ENCODE data around the gene LAMA2.

LAMA2 gene

DNA sequence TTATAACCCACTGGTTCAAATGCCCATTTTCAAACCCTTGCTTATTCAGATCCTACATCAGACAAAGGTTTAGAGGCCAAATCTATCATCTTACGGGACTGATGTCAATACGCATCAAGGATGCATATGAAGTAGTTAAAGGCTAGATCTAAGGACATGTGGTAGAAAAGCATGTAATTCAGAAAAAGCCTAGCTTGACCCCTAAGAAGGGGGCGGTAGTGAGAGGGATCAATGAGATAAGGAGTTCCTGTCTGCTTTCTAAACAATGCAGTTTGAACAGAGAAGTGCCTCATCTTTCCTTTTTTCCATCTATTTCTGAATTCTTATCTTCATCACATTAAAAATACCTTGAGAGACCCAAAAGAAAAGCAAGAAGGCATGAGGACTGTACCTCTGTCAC lies 589.3 kb downstream of the LAMA2 start:
- no peak for DNase-seq

DNA sequence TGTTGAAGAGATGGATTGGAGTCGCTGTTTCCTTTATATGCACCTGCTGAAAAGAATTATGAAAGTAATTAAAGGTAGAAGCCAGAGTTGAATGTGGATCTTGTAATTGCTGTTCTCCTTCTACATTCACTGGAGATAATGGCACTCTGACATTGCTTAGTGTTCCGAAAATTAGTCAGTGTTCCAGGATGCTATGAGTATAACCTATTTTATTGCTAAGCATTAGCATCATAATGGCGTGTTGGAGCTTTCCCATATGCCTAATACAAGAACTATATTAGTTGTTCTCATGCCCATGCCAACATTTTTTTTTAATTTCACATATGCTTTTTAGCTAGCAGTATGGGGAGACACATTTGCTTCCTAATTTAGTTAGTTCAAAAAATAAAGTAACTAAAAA lies 590.6 kb downstream of the LAMA2 start:
- no peak for DNase-seq

DNA sequence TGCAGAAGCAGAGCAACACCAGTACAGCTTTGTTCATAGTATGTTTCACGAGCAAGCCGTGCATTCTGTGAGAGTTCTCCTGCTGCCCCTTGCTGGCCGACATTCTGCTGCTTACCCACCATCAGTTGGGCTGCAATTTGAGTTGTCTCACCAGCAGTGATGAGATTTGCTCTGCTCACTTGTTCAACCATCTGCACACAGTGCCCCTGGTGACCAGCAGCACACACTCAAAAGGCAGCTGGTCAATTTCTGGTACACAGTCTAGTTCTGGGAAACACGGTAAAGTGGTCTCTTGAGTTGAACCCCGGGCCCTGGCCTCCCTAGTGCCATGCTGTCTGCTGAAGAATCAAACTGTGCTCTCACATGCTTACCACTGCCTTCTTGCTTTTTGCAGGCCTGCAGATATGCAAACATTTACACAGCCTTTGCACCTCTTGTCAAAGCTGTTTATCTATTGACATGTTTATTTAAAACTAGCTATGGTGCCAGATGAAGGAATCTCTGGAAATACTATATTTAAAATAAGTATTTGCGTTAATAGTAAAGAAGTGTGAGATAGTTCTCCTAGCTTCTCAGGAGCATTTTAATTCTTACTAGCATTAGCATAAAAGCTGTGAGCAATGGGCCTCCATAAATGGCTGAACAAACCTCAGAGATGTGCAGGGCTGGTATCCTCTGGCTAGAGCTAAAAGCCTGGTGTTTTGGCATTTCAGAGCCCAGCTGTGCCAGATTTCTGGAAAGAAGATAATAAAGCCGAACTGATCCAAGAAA lies 592.7 kb downstream of the LAMA2 start:
- no peak for DNase-seq

DNA sequence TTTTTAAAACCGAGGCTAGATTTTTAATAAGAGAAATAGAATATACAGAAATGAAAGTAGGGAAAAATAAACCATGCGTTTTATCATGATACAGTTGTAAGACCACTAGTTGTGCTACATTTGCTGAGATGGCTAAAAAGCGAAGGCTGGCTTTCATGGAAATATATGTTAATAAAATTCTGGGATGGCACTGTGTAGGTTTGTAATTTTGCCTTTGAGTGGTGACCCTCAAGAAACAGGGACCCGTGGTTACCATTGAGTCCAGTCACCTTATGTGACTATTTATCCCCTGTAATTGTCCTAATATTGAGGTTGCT lies 593.3 kb downstream of the LAMA2 start:
- DNase-seq: no peak

DNA sequence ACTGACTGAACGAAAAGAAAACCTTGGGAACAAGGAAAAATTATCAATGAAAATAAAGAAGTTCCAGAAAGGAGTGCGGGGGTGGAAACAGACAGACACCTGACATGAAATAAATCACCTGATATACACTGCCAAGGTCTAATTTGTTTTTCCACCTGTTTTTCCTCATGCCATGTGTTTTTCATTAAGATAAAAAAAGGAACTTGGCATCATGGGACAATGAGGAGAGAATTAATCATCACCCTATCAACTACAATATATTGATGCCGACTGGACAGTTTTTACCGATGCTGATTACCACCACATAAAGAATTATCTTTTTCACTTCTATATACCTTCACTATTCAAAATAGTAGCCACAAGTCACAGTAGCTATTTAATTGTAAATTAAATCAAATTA lies 593.9 kb downstream of the LAMA2 start:
- no peak for DNase-seq

DNA sequence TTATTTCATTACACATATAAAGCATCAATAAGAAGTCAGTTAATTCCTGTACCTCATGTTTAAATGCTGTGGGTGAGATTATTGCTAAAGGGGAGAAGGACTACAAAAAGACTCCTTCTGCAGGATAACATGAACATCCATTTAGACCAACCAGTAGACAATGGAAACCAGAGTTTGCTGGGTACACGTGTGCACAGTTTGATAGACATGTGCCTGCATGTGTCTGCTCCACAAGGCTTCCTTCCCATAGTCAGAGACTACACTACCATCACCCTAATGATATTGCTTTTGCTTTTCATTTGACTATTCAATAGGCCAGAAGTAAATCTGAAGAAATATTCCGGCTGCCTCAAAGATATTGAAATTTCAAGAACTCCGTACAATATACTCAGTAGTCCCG lies 595.4 kb downstream of the LAMA2 start:
- no peak for DNase-seq

DNA sequence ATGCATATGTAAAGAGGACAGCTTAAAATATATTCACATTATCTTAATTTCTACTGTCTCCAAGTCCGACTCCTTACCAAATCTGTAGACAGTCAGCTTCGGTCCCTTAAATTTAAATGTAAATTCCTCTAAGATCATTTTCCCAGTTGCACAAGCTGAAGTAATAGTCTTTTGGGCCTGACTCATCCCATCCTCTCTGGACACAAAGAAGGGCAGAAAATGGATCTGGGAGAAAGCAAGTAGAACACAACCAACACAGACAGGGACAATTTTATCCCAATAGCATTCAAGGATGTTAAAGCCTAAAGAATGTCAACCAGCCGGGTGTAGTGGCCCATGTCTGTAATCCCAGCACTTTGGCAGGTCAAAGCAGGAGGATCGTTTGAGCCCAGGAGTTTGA lies 598.8 kb downstream of the LAMA2 start:
- no peak for DNase-seq

DNA sequence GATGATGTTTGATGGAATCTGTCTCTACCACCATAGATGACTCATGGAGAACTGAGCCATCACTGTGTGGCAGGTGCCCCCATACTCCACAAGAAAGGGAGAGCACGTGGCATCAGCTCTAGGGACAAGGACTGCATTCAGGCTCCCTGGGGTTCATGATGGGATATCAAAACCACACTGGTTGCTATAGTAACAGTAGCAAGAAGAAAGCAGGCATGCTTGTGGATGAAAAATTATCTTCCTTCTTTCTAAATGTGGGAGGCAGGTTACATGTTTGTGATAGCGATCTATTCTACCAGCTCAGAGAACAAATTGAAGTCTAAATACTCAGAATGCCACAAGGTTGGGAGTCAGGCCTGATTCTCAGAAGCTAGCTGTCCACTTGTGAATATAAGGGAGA lies 602.8 kb downstream of the LAMA2 start:
- no peak for DNase-seq

DNA sequence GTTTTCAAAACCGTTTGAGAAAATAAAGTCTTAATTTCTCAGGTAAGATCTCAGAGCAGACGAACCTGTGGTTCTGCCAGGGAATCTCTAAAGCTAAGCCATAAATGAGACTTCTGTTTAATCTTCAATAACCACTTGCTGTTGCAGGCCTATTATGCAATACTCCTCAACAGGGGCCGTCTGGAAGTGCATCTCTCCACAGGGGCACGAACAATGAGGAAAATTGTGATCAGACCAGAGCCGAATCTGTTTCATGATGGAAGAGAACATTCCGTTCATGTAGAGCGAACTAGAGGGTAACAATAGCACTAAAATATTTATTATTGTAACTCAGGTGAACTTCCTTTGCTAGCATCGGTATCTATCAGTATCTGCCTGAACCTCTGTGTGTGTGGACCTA lies 603.4 kb downstream of the LAMA2 start:
- DNase-seq: no peak

DNA sequence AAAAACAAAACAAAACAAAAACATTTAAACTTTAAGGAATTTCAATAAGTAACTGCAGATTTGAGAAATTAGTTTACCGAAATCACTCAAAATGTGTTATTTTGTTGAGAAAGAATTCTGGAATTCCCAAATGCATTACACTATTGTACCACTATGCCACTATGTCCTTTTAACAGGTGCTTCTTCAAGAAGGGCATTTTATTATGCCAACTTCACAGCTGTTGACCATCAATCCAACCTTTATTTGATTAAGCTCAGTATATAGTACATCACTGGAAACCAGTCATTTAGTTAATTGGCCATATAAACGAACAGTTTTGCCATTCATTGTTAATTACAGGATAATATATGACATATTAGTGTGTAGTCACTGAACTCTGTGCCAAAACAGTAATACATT lies 605.4 kb downstream of the LAMA2 start:
- DNase-seq: no peak

DNA sequence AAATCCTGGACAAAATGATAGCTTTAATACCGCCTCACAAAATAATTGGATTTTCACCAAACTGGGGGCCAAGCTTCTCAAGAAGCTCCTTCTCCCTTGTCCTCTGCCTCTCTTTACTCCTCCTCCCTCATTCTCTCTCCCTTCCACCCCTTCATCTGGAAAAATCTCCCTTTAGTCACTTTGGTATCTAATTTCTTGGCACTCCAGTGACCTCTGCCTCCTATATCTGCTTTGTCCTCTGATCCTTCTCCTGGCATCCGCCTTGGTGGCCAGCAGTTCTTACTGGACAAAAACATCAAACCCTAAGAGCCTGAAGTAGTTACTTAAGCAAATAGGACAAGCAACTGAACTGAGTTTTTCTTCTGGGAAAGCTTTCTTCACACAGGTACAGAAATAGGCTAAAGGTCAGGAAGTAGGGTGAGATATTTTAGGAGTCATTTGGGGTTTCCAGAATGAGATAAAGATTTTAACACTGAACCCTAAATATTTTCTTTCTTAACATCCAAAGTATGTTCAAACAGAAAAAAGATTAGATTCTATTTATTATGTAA lies 606.4 kb downstream of the LAMA2 start:
- no peak for DNase-seq

DNA sequence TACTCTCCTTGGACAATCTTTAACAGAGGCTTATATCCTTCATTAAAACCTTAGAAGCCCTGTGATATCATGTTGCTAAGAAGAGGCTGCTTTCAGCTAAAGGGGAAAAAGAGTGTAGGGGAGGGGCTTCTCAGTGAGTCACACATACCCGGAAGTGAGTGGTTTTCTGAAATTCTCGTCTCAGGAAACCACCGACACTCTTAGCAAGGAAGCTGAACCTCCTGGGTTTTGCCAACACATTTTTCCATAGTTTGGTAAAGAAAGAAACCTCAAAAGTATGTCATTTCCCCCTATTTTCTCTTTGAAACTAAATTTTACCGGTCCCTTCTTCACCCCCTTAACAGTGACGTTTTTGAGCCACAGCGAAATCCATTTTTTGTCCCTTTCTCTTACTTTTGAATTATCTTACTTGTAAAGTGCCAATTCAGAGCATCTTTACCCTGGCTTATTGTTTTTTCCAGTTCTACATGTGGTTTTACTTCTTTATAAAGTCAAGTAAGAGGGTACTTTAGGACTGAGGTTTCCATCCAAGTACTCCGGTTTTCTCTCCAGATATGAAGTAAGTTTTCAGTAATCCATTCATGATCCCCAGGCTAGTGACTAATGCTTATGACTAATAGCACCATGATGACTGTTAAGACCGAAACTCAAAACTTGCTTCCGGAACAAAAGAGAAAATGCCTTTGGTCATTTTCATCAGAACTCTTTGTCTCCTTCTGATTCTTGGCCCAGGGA lies 607.8 kb downstream of the LAMA2 start:
- no peak for DNase-seq

DNA sequence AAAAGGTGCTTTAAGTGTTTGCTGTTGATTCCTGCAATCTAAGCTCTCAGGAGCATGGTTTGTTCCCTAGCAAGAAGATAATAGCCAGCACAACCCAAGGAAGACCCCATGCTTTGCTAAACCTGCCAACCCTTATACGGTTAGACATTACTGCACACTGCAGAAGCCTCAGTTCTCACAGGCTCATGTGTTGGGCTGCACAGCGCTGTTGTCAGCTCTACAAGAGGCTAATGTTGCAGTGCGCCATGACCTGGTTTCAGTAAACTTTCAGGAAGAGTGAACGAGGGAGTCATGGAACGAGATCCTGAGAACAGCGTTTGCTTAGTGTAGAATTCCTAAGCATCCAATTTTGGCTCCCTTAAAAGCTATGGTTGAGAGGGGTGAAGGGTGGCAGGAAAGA lies 608.5 kb downstream of the LAMA2 start:
- DNase-seq: no peak

DNA sequence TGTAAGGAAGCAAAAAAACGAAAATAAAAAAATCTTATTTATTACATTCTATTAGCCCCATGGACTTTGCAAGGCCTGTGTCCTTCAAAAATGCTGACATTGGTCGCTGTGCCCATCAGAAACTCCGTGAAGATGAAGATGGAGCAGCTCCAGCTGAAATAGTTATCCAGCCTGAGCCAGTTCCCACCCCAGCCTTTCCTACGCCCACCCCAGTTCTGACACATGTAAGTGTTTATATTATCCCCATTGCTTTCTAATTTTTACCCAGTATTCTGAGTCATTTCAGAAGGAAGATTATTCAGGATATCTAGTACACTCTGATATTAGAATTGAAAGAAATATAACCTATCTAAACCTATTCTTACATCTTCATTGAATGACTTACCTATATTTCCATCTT lies 609.3 kb downstream of the LAMA2 start:
- DNase-seq: no peak

DNA sequence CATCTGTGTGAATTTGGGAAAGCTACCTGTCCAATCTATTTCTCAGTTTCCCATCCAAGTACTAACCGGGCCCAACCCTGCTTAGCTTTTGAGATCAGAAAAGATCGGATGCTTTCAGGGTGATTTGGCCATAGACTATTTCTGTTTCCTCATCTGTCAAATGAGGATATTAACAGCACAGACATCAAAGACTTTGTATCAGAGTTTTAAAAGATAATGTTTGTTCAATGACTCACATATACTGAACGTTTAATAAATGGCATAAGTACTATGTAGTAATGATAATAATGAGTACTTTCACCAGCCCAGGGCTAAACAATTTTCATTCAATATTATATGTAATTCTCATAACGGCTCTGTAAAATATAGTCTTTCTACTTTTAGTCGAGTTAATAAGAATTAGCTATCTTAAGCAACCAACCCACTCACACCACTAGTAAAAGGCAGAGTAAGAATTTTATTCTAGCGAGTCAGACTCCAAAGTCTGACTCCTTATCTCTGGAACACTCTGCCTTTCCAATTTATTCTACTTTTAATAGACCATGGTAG lies 610.5 kb downstream of the LAMA2 start:
- no peak for DNase-seq

DNA sequence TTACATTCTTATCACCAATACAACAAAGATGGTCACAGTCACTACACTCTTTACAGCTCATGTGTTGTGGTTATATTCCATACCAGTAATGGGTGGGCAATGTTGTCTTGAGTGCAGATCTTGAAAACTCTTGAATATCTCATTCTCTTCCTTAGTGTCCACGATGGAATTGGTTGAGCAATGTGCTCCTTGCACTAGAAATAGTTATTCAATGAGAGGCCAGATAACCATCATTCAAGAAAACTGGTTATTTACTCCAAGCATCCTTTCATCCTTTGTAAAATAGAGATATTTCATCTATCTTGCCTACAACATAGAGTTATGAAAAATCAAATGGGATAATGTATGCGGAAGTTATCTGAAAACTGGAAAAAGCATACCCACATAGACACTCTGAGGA lies 611.2 kb downstream of the LAMA2 start:
- no peak for DNase-seq

DNA sequence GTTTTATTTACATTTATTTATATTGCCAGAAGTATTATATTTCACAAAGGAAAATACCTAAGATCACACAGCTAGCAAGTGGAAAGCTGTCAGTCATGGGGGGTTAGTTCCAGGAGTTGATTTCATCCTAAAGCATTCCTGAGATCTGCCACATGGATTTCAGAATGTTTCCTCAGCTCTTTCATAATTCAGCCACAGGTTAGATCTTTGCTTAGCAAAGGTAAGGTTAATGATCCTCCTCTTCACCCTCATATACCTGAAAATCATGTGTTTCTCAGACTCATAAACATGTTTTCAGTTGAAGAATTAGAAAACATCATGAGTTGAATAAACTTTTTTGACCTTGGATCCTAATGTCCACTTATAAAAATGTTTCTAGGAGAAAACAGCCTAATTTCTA lies 611.6 kb downstream of the LAMA2 start:
- no peak for DNase-seq

DNA sequence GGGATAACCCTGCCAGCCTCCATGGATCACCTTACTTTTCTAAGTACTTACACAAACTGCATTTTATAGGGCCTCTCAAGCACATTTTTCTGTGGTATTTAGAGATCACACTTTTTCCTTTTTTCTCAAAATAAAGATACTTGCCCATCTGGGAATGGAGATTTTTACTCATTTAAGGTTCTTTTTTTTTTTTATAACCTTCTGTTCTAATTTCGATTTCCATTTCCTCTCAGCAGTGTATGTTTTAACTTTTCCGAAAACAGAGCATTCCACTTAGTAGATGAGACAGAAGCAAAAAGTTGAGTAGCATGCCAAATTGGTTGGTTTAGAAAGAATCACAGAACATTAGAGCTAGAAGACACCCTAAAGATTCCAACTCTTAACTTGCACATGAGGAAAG lies 612.7 kb downstream of the LAMA2 start:
- DNase-seq: no peak

DNA sequence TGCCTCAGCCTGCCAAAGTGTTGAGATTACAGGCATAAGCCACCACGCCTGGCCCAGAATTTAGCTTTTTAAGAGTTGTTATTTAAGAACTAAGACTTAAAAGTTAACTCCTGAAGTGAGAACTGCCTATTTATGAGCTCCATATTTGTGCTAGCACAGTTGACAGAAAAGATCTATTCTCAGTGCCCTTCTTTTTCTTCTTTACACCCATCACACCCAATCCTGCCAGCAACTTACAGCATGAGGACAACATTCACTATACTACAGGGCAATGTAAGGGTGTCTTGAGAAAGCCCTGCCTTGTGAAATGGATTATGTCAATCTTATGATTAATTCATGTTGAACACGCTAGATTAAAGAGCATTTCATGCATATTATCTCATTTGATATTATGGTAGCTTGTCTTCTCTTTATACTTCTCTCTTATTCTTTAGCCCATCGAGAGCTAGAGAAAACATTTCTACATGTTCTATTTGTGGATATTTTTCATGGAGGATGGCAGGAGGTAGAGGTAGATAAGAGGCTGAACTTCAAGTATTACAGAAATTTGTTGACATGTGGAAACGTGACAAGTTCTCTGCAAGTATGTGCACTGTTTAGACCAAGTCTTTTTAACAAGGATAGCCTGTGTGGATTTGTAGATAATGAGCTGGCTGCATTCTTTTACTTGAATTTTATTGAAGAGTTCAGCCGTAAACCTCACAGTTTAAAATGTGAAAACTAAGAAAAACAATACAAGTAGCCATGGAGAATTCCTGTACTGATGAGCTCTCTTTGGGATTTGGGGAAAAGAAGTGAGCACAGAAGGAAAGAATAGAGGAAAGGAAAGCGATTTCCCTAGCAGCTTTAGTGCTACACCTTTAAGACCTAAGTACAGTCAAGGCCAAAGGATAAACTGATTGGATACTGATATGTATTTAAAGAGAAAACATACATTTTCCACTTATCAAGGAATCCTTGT lies 614.8 kb downstream of the LAMA2 start:
- DNase-seq: no peak

DNA sequence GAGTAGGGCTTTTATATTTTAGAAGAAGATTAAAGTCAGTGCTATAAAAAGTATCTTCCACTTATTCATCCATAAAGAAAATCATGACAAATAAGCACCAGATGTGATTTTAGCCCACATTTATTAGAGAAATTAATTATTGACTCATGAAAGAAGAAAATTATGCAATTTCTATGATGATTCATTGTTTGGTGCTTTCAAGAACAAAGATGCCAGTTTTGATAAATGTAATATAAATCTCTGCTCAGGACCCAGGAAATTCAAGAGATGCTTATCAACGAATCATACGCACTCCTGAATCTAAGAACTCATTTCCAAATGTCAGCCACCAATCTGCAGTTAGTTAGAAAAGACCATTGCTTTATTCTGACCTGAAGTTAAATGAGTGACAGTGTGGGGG lies 615.6 kb downstream of the LAMA2 start:
- no peak for DNase-seq

DNA sequence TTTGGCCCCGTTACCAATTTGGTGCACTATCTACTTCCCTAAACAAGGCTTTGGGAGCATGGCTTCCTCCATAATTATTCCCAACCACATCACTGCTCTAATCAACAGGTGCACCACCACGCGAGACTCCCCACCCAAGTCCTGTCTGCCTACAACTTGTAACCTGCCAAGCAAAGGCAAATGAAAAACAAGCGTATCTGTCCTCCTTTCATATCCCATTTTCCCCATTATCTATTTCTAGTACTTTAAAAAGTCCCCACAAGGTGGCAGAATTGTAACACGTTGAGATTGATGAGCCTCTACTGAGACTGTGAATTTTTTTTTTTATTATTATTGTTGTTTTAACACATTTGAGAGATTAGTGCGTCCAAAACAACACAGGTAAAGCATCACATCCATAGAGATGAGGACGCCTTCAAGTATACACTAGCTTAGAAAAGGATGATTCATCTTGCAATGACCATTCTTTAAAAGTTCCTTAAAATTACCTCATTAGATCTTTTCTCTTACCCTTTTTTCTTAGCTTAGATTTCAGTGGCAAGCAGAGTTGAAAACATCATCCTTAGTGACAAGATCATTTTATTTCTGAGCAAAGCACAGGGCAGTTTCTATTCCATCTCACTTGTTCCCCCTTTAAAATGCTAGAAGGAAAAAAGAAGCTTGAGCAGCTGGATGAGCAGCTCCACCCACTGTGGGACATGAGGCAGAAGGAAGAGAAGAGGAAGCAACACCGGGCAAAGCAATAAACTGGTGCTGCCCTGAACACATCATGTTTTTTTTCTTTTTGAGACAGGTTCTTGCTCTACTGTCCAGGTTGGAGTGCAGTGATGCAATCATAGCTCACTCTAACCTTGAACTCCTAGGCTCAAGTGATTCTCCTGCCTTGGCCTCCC lies 616.3 kb downstream of the LAMA2 start:
- peak; percentile 36 for DNase-seq

DNA sequence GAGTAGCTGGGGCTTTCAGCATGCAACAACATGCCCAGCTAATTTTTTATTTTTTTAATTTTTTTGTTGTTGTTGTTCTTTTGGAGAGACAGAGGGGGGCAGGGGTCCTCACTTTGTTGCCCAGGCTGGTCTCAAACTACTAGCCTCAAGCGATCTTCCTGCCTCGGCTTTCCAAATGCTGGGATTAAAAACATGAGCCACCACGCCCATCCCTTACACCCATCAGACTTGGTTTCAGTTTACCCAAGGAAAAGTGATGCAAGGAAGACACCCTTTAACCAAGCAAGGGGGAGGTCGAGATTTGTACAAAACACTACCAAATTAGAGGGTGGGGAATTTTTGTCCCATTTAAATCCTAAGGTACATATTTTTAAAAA lies 616.9 kb downstream of the LAMA2 start:
- DNase-seq: no peak

Data from NCI-H2107 (cell line).